SIG-M5 treated with dmso at 0.1 percent for 504 hours (cell line): ENCODE measurements around the gene PPM1F.
A peak's percentile ranks its signal among the peaks of the same experiment; 100 is the strongest.

Experiments used
- DNase-seq: peaks from one replicate; lab custom pipeline; 2025; ENCODE audit not compliant: unreplicated experiment; lab: John Stamatoyannopoulos, UW

PPM1F gene

DNA sequence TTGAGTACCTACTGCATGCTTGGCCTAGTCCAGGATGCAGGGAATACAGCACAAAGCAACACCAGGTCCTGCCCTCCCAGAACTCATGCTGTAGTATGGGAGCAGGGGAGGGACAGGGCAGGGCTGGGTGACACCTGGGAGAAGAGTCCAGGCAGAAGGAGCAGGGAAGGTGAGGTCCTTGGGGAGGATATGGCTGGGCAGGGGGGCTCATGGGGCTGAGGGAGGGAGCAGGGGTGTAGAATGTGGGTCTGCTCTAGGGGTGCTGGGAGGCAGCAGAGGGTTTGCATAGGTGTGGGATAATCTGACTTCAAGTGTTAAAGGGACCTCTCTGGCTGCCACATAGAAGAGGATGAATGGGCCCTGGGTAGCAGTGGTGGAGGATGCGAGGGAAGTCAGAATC, 25.2 kb upstream of the PPM1F start:
- no peak for DNase-seq

DNA sequence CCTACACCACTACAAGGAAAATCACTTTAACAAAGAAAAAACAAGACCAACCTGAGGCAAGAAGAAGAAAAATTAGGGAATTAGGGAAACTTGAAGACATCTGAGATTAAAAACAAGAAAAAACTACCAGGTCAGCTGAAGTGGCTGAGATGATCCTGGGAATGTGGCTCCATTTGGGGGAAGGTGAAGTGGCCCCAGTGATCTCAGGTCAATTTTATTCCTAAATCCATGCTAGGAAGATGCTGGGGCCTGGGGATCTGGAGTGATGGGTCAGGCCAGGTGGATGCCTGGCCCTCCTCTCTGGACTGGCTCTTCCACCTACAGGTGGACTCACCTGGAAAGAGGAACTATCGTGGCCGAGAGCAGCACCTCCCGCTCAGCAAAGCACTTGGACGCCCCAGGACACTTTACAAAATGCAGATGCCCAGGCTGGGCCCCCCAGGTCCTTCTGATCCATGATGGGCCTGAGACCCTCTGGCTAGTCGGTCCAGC, 23.3 kb upstream of the PPM1F start:
- no peak for DNase-seq

DNA sequence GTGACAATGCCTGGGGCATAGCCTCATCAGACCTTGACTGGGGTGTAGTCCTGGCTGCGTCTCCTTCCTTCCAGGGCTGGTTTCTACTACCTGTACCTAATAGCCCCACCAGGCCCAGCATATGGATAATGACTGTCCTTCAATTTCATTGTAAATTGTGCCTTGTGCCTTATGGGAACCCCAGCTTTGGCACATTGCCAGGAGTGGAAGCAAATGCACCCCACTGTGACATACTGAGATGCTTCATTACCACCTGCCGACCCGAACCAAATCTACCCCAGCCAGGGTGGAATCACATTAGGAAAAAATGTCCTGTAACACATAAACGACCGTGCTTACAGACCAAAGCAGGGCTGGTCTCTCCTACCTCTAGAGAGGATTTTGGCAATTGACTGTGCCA, 22.6 kb upstream of the PPM1F start:
- DNase-seq: no peak

GRCh38 chr22:21974058-21974649, 21.5 kb upstream of the PPM1F start:
- no peak for DNase-seq

DNA sequence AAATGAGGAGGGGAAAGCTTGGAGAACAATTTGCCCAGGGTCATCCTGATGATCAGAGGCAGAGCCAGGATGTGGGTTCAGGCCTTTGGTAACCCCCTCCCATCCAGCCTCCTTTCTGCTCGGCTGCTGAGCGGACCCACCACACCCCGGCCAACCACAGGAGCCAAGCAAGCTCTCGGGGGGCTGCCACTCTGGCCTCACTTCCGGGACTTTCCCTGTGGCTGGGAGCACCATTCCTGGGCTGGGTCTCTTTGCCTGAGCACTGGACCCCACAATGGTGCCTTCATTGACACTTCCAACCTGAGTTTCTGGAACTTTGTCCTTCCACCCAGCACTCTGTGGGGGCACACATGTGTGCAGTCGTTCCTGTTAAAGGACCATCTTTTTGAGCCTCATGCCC, 20.2 kb upstream of the PPM1F start:
- no peak for DNase-seq

GRCh38 chr22:21972293-21972779, 19.7 kb upstream of the PPM1F start:
- peak; percentile 42 for DNase-seq

DNA sequence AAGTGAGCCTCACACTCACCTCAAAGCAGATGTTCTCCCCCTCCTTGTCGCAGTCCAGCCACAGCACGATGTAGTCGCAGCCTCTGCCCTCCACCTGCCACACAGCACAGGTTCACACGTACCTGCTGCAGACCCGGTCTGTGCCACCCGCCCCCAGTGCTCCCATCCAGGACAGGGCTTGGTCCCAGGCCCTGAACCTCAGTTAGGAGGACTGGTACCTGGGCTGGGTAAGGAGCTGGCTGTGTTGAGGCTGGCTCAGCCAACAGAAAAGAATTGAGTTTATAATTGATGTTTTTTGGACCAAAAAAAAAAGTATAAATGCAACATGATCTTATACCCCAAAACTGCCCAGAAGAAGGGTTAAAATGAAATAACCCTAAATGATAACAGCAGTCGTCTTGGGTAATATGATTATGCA, 19.2 kb upstream of the PPM1F start:
- DNase-seq: no peak

DNA sequence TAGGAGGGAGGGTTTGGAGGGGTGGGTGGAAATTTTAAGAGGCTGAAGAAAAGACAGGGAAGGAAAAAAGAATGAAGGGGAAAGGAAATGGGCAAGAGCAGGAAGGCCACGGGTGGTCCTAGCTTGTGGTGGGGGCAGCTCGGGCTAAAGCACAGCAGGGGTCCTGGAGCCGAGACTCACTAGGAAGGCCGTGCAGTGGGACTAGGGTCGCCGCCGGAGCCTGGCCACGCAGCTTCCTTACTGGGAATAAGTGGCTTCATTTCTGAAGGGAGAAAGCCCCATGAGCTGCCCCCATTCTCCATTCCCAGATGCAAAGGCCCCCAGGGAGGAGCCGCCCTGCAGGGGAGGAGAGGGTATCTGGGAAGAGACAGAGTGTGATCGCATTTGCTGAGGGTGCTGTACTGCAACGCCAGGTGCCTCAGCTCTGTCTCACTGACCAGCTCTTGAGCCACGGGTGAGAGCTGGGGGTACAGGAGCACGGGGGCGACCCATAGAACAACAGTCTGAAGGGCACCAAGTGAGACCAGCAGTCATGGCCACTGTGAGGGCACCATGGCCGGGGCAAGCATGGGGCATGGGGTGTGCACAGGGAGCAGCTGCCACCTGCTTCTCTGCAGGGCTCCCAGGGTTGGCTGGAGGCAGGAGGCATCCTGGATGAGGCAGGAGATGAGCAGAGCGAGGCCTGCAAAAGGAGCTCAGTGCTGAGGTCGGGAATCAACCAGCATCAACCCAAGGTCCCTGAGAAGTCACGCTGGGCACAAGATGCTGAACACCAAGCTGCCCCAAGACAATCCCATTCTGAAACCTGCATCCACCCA, 18.4 kb upstream of the PPM1F start:
- DNase-seq: no peak

GRCh38 chr22:21970037-21970799, 17.6 kb upstream of the PPM1F start:
- no peak for DNase-seq

- DNase-seq: no peak
Observed at GRCh38 chr22:21968452-21969129, 15.9 kb upstream of the PPM1F start.

- no peak for DNase-seq
Observed at GRCh38 chr22:21967693-21968271, 15.1 kb upstream of the PPM1F start.

DNA sequence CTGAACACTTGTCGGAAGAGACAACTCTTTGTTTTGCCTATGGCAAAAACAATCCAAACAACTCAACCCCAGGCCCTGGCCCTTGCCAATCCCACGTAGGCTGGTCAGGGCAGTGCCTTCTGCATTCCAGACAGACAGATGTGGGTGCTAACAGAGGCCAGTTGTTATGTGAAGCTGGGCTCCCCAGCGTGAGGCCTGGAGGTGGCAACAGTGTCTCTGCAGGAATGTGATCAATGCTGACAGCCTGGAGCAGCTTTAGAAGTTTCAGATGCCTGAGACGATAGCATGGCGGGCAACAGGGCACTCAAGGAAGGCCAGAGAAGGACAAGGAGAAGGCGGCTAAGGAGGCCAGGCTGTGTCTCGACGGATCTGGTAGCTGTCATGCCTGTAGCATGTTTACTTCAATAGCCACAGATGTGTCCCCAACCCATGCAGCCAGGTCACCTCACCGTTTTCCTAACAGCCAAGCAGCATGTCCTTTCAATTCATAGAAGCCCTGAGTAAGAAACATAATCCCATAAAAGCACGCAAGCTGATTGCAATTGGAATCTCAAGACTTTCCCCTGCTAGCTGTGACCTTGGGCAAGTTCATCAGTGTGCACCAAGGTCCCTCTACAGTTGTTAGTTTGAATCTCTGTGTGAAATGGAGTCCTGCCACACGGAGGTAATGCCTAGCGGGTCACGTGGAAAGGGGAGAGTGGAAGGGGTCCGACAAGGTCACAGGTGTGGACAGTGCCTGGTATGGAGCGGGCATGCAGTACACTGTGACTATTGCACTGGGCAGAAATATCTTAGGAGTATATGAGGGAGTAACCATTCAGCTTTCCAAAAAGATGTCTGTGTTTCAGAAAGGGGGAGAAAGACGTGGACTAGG, 14.2 kb upstream of the PPM1F start:
- DNase-seq: no peak

DNA sequence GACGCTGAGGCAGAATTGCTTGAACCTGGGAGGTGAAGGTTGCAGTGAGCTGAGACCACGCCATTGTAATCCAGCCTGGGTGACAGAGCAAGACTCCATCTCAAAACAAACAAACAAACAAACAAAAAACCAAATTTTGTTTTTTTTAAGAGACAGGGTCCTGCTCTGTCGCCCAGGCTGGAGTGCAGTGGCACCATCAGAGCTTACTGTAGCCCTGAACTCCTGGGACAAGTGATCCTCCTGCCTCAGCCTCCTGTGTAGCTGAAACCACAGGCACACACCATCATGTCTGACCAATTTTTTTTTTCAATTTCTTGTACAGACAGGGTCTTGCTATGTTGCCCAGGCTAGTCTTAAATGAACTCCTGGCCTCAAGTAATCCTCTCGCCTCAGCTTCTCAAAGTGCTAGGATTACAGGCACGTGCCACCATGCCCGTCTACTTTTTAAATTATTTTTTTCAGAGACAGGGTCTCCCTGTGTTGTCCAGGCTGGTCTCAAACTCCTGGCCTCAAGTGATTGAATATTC, 13.2 kb upstream of the PPM1F start:
- no peak for DNase-seq

DNA sequence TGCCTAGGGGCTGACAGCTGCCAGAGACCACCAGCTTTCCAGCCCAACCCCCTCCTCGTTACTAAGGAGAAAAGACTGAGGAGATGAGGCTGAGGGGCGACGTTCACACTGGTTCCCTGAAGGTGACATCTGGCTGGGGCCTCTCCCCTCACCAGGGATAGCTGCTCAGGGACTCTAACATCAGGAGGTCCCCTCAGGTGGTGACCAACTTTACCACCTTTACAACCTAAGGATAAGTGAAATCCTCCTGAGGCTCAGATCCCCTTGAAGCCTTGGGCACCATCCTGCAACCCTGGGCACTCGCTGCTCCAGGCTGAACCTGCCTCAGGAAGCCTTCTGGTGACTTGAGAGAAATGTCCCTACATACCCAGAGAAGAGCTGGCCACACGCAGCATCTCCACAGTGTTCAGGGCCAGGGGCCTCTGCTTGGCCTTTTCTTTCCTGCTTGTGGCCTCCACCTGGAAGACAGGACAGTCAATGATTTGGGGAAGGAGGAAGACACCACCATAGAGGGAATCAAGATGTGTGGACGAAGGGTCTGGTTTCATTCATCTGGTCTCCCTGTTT, 12.4 kb upstream of the PPM1F start:
- no peak for DNase-seq

GRCh38 chr22:21964234-21964633, 11.6 kb upstream of the PPM1F start:
- DNase-seq: no peak

GRCh38 chr22:21963790-21964211, 11.2 kb upstream of the PPM1F start:
- no peak for DNase-seq

DNA sequence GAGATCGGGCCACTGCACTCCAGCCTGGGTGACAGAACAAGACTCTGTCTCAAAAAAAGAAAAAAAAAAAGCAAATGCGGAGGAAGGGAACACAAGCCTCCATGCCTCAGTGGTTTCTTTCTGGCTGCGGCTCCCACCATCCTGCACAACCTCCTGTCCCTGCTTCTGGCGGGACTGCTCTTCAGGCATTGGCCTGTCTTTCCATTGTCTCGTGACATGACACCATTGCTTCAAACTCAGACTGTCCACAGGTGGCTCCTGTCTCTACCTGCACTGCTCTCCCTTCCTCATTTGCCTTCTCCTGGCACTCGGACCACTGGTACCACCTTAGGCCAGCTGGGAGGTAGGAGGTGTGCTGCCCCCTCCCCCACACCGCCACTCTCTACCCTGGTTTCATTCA, 10.6 kb upstream of the PPM1F start:
- no peak for DNase-seq

- DNase-seq: no peak
Observed at GRCh38 chr22:21962655-21962949, 10.0 kb upstream of the PPM1F start.

- no peak for DNase-seq
Observed at GRCh38 chr22:21961886-21962654, 9.4 kb upstream of the PPM1F start.
